HG02852 (cell line): ENCODE results near the gene PDCD11.
"Not testable (repeated sequence)": the region's sequence is repeated elsewhere in the genome, so short reads cannot be mapped to it uniquely, and the experiment has no call there.

Experiments
- ATAC-seq: cut with Tn5 transposase; IDR thresholded peaks from one replicate; pipeline ENCODE4 v1.9.1; 2021; ENCODE audit warnings: mild to moderate bottlenecking, moderate library complexity; ENCODE audit not compliant: unreplicated experiment

PDCD11 gene, protein sequence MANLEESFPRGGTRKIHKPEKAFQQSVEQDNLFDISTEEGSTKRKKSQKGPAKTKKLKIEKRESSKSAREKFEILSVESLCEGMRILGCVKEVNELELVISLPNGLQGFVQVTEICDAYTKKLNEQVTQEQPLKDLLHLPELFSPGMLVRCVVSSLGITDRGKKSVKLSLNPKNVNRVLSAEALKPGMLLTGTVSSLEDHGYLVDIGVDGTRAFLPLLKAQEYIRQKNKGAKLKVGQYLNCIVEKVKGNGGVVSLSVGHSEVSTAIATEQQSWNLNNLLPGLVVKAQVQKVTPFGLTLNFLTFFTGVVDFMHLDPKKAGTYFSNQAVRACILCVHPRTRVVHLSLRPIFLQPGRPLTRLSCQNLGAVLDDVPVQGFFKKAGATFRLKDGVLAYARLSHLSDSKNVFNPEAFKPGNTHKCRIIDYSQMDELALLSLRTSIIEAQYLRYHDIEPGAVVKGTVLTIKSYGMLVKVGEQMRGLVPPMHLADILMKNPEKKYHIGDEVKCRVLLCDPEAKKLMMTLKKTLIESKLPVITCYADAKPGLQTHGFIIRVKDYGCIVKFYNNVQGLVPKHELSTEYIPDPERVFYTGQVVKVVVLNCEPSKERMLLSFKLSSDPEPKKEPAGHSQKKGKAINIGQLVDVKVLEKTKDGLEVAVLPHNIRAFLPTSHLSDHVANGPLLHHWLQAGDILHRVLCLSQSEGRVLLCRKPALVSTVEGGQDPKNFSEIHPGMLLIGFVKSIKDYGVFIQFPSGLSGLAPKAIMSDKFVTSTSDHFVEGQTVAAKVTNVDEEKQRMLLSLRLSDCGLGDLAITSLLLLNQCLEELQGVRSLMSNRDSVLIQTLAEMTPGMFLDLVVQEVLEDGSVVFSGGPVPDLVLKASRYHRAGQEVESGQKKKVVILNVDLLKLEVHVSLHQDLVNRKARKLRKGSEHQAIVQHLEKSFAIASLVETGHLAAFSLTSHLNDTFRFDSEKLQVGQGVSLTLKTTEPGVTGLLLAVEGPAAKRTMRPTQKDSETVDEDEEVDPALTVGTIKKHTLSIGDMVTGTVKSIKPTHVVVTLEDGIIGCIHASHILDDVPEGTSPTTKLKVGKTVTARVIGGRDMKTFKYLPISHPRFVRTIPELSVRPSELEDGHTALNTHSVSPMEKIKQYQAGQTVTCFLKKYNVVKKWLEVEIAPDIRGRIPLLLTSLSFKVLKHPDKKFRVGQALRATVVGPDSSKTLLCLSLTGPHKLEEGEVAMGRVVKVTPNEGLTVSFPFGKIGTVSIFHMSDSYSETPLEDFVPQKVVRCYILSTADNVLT (N-terminal part only)

GRCh38 chr10:103396067-103396788 lies at the start of gene PDCD11, which contains the start of gene ATP5MK:
TSS of gene PDCD11 (plus strand) at chr10:103396626. CDS start at chr10:103398427, 1,801 bp downstream.
TSS of gene ATP5MK (minus strand) at chr10:103396475. CDS start at chr10:103392457, 4,018 bp downstream.
- ATAC-seq, result peak; percentile 98

DNA sequence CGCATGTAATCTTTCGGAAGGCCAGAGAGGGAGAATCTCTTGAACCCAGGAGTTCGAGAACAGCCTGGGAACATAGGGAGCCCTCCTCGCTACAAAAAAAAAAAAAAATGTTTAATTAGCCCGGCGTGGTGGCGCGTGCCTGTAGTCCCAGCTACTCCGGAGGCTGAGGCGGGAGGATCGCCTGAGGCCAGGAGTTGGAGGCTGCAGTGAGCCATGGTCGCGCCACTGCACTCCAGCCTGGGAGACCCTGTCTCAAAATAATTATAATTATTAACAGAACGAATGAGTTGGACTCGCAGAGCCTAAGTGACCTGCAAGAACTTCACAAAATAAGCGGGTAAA lies 46.3 kb upstream of the PDCD11 start:
- no peak for ATAC-seq

DNA sequence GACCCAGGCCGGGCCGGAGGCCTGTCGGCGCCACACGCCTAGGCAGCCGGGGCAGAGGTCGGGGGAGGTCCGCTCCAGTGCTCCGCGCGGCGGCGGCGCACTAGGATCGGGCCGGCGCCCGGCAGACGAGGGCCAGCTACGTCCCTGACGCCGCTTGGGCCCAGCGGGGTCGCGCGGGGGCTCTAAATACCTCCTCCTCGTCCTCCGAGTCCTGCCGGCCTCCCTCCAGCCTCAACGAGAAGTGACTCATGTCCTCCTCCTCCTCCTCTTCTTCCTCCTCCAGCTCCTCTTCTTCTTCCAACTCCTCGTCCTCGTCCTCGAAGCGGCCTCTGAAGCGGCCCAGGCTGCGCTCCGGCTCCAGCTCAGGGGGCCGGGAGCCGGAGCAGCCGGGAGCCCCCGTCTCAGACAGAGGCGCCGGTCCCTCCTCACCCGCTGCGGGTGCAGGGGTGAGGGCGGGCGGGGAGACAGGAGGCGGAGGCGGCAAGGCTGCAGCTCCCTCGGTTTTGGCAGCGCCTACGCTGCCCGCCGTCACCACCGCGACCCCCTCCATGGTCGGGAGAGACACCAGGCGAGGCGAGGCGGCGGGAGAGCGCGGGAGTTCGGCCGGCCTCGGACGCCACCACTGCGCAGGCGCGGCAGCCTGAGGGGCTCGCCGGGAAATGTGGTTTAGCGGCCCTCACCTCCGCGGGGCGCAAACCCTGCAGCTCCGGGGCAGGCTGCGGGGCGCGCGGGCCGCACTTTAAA lies 45.7 kb upstream of the PDCD11 start, which contains the start of gene PCGF6:
PCGF6 (minus strand) TSS at position 624 of the 744 bp plus-strand sequence; CDS start at position 550, 74 bp downstream.
- peak; percentile 77 for ATAC-seq

DNA sequence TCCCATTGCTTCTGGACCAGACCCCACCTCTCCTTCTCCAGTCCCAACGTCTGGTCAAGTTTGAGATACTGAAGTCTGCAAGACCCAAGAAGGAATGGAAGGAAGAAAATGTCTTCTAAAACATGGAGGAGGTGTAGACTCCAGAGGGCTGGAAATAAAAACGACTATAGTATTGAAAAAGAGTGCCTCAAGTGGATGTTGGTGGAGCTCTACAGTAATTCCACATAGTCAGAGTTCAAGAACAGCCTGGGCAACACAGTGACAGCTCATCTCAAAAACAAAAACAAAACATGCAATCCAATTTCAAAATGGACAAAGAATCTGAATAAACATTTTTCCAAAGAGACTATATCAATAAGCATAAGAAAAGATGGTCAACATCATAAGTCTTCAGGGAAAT lies 43.1 kb upstream of the PDCD11 start:
- no peak for ATAC-seq

DNA sequence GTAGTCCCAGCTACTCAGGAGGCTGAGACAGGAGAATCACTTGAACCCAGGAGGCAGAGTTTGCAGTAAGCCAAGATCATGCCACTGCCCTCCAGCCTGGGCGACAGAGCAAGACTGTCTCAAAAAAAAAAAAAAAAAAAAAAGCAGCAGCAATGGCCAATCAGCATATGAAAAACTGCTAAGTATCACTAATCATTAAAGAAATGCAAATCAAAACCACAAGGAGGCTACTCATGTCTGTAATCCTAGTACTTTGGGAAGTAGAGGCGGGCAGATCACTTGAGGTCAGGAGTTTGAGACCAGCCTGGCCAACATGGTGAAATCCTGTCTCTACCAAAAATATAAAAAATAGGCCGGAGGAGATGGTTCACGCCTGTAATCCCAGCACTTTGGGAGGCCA lies 41.9 kb upstream of the PDCD11 start:
- not testable (repeated sequence) for ATAC-seq

GRCh38 chr10:103355906-103356599 lies 40.4 kb upstream of the PDCD11 start:
- ATAC-seq, result no peak

DNA sequence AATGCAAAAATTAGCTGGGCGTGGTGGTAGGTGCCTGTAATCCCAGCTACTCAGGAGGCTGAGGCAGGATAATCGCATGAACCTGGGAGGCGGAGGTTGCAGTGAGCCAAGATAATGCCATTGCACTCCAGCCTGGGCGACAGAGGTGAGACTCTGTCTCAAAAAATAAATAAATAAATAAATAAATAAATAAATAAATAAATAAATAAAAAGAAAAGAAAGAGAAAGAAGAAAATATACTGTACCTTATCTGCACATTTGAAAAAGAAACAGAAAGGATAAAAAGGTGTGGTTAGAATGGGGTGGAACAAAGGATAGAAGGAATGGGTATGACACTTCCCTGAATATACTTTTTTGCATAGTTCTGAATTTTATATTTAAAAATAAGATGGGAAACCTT lies 36.9 kb upstream of the PDCD11 start:
- not testable (repeated sequence) for ATAC-seq

DNA sequence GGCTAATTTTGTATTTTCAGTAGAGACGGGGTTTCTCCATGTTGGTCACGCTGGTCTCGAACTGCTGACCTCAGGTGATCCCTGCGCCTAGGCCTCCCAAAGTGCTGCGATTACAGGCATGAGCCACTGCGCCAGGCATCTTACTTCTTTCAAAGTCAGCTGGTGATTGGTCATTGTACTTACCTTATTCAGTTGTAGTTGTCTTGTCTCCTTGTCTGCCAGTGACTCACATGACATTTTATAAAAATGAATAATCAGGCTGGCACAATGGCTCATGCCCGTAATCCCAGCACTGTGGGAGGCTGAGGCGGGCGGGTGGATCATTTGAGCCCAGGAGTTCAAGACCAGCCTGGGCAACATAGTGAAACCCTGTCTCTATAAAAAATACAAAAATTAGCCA lies 35.6 kb upstream of the PDCD11 start:
- ATAC-seq, result not testable (repeated sequence)

- no peak for ATAC-seq
Measured at GRCh38 chr10:103367379-103367781, 29.0 kb upstream of the PDCD11 start.

DNA sequence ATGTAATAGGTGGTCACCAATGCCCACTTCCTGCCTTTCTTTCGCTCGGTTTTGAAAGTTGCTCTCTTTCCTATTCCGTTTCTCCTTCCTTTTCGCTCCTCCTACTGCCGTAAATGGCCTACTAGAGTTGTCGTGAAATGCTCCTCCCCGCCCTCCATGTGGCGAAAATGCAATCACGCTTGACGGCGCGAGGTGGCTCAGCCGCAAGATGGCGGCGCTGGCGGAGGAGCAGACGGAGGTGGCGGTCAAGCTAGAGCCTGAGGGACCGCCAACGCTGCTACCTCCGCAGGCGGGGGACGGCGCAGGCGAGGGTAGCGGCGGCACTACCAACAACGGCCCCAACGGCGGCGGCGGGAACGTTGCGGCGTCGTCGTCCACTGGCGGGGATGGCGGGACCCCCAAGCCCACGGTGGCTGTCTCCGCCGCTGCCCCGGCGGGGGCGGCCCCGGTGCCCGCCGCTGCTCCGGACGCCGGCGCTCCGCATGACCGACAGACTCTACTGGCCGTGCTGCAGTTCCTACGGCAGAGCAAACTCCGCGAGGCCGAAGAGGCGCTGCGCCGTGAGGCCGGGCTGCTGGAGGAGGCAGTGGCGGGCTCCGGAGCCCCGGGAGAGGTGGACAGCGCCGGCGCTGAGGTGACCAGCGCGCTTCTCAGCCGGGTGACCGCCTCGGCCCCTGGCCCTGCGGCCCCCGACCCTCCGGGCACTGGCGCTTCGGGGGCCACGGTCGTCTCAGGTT lies 28.5 kb upstream of the PDCD11 start, which contains the start of gene TAF5:
TAF5 (plus strand) TSS at position 195 of the 737 bp plus-strand sequence; CDS start at position 209, 14 bp downstream.
- peak; percentile 47 for ATAC-seq

DNA sequence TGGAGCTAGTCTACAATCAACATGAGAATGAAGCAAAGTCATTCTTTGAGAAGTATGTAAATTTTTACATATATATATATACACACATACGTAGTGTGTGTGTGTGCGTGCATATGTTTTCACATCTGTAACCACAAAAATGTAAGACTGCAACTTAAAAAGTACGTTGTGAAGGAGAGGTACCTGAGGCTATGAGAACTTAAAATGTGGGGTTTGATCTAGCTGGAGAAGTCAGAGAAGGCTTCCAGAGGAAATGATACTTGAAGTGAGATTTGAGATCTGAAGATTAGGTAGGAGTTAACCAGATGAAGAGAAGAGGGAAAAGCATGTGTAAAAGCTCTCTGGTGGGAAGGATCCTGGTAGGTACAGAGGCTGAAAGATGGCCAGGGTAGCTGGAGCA lies 22.9 kb upstream of the PDCD11 start:
- no peak for ATAC-seq

DNA sequence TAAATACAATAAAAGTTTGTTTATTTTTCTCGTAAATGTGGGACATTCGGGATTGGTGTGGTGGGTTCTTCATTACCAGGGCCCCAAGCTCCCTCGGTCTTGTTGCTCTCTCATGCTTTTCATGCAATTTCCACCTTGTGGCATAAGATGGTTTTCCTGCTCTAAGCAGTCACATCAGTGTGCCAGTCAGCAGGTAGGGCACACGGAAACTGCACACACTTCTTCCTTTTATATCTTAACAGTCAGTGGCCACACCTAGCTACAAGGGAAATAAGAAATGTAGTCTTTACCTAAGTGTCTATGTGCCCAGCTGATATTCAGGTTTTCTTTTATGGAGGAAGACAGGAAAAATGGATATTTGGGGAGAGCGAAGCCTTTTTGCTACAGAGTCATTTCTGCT lies 22.2 kb upstream of the PDCD11 start:
- no peak for ATAC-seq

GRCh38 chr10:103382769-103383168 lies 13.7 kb upstream of the PDCD11 start:
- no peak for ATAC-seq

DNA sequence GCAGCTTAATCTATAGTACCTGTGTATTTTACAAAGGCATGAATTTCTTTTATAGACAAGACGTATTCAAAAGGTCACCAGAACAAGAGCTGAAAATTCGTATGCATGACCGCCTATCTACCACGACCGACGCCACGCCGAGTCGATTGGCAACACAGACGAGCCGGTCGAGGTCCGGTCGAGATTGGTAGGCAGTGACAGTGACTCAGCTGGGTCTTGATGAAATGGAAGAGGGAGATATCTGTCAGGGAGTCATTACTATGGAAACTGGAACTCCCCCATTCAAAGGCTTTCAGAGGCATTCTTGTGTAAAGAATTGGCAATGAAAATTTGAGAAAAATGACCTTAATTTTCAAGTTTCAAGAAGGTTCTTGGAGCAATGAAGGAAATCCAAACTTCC lies 2.2 kb upstream of the PDCD11 start:
- no peak for ATAC-seq

DNA sequence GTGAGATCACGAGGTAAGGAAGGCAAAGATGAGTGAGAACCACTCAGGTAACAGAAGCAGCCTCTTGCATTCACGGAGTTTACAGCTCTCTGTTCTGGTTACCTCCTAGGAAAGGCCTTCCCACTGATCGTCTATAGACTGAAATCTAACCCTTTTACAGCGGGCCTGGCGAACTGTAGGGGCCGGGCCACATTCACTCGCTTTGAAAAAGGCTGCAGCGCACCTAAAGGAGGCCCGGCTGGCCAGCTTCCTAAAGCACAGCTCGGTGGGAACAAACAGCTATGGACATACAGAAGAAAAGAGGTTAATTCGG lies 716 bp upstream of the PDCD11 start:
- ATAC-seq, result no peak

- ATAC-seq, result peak; percentile 1
Measured at GRCh38 chr10:103396789-103397087, 312 bp downstream of the PDCD11 start.

DNA sequence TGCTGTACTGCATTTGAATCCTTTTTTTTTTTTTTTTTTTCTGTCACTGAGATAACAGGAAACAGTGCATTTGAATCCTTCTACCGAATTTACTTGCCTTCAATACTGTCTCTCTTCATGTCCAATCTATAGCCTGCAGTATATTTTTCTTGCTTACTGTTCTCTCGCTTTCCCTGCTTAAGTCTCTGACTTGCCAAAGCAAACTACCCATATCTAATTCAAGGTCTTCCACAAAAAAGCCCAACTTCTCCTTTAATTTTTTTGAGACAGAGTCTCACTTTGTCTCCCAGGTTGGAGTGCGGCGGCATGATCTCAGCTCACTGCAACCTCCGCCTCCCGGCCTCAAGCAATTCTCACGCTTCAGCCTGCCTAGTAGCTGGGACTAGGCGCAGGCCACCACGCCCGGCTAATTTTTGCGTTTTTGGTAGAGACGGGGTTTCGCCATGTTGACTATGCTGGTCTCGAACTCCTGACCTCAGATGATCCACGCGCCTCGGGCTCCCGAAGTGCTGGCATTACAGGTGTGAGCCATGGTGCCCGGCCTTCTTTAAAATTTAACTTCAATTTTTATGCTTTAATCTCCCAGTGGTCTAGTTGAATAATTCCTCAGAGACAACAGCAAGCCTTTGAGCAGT lies 882 bp downstream of the PDCD11 start:
- ATAC-seq, result no peak

GRCh38 chr10:103413564-103413963 lies 17.1 kb downstream of the PDCD11 start:
- no peak for ATAC-seq
